IMR-90 (cell line): ENCODE measurements around the gene TMEM145. TPM values are rescaled to one million over a fixed set of nuclear protein-coding genes. Genes with fewer than 3 reads are reported as not detected.

Experiments used
- ATAC-seq: fragments of 200-7000 bp; cut with Tn5 transposase; 2 replicates; pipeline ENCODE4 v1.9.1; 2020; ENCODE audit warnings: low read depth, mild to moderate bottlenecking, moderate library complexity
- BruUV-seq: library from RNA; stranded (reverse); fragments of 400-500 nt; replicated peaks from 2 replicates; lab custom pipeline; 2021; lab: Mats Ljungman, UMichigan
- CTCF ChIA-PET: fragments of 300-600 bp; formaldehyde crosslinking; extraction: SDS; loops from one replicate; lab custom pipeline; 2021; ENCODE audit warnings: antibody characterized with exemption; lab: Yijun Ruan, JAX
- POLR2A ChIA-PET: fragments of 300-600 bp; sonication (Branson Sonifier 250); formaldehyde crosslinking; loops from one replicate; lab custom pipeline; 2022; ENCODE audit warnings: antibody characterized with exemption; ENCODE audit not compliant: unreplicated experiment; lab: Charles Lee
- DNase-seq: peaks from one replicate; pipeline ENCODE4 v3.0.0; 2013
- H2AFZ ChIP-seq: replicated peaks from 2 replicates; pipeline ENCODE3; 2013; ENCODE audit warnings: low read length, mild to moderate bottlenecking; ENCODE audit not compliant: poor library complexity
- H2AK5ac ChIP-seq: 2 replicates; pipeline ENCODE4 v1.6.1; 2013; ENCODE audit warnings: low read depth, low read length, inconsistent platforms
- H2AK9ac ChIP-seq: replicated peaks from 2 replicates; pipeline ENCODE3; 2013; ENCODE audit warnings: mild to moderate bottlenecking, low read depth, low read length, moderate library complexity; ENCODE audit not compliant: poor library complexity
- H2BK120ac ChIP-seq: 2 replicates; pipeline ENCODE4 v1.6.1; 2013; ENCODE audit warnings: low read depth, low read length, inconsistent platforms
- H2BK15ac ChIP-seq: 3 replicates; pipeline ENCODE4 v1.6.1; 2013; ENCODE audit warnings: low read depth, low read length, inconsistent platforms
- H2BK20ac ChIP-seq: 2 replicates; pipeline ENCODE4 v1.6.1; 2013; ENCODE audit warnings: low read depth, mild to moderate bottlenecking, inconsistent platforms, low read length, moderate library complexity
- H2BK5ac ChIP-seq: 2 replicates; pipeline ENCODE4 v1.6.1; 2013; ENCODE audit warnings: mild to moderate bottlenecking, low read depth, low read length, inconsistent platforms; ENCODE audit not compliant: poor library complexity, severe bottlenecking
- H3K14ac ChIP-seq: replicated peaks from 2 replicates; pipeline ENCODE4 v1.6.1; 2013; ENCODE audit warnings: low read depth, low read length, inconsistent platforms
- H3K18ac ChIP-seq: 2 replicates; pipeline ENCODE4 v1.6.1; 2013; ENCODE audit warnings: low read depth, low read length, control low read depth
- H3K23ac ChIP-seq: 2 replicates; pipeline ENCODE4 v1.6.1; 2013; ENCODE audit warnings: low read depth, low read length, inconsistent platforms
- H3K27ac ChIP-seq: 2 replicates; pipeline ENCODE4 v1.5.1; 2013; ENCODE audit warnings: mild to moderate bottlenecking, control low read depth, low read length; ENCODE audit not compliant: insufficient read depth
- H3K27me3 ChIP-seq: 2 replicates; pipeline ENCODE4 v1.6.1; 2013; ENCODE audit warnings: low read length; ENCODE audit not compliant: control insufficient read depth, insufficient read depth
- H3K36me3 ChIP-seq: 2 replicates; pipeline ENCODE4 v1.6.1; 2013; ENCODE audit warnings: low read length, mixed read lengths; ENCODE audit not compliant: control insufficient read depth, insufficient read depth
- H3K4ac ChIP-seq: 2 replicates; pipeline ENCODE4 v1.6.1; 2013; ENCODE audit warnings: low read depth, low read length, inconsistent platforms
- H3K4me1 ChIP-seq: 2 replicates; pipeline ENCODE4 v1.6.1; 2013; ENCODE audit warnings: low read length, mixed read lengths; ENCODE audit not compliant: control insufficient read depth, insufficient read depth
- H3K4me2 ChIP-seq: 2 replicates; pipeline ENCODE4 v1.6.1; 2013; ENCODE audit warnings: low read depth, mild to moderate bottlenecking, control low read depth, low read length, moderate library complexity
- H3K4me3 ChIP-seq: 2 replicates; pipeline ENCODE4 v1.5.1; 2013; ENCODE audit warnings: low read depth, mild to moderate bottlenecking, control low read depth, low read length, moderate library complexity; ENCODE audit not compliant: insufficient read depth
- H3K56ac ChIP-seq: 2 replicates; pipeline ENCODE4 v1.6.1; 2013; ENCODE audit warnings: low read length, inconsistent platforms; ENCODE audit not compliant: insufficient read depth; ENCODE audit errors: extremely low read depth
- H3K79me1 ChIP-seq, 2 experiments: 2 replicates each; pipeline ENCODE4 v1.6.1; 2013; ENCODE audit warnings: low read length in 2 of 2, inconsistent platforms in 1 of 2, low read depth in 1 of 2
- H3K9ac ChIP-seq: 2 replicates; pipeline ENCODE4 v1.6.1; 2013; ENCODE audit warnings: low read depth, low read length, control low read depth
- H3K9me1 ChIP-seq: 2 replicates; pipeline ENCODE4 v1.6.1; 2013; ENCODE audit warnings: low read length, inconsistent platforms; ENCODE audit not compliant: insufficient read depth
- H3K9me3 ChIP-seq: 2 replicates; pipeline ENCODE4 v1.6.1; 2013; ENCODE audit warnings: low read length; ENCODE audit not compliant: control insufficient read depth, insufficient read depth
- H4K20me1 ChIP-seq: 2 replicates; pipeline ENCODE4 v1.6.1; 2013; ENCODE audit warnings: low read length, inconsistent platforms; ENCODE audit not compliant: insufficient read depth
- H4K5ac ChIP-seq: 2 replicates; pipeline ENCODE4 v1.6.1; 2013; ENCODE audit warnings: mild to moderate bottlenecking, low read depth, low read length, control low read depth
- H4K8ac ChIP-seq, 2 experiments: 2 replicates each; pipeline ENCODE4 v1.6.1; 2013; ENCODE audit warnings: low read depth in 2 of 2, low read length in 2 of 2, control low read depth in 1 of 2, inconsistent platforms in 1 of 2
- H4K91ac ChIP-seq: 2 replicates; pipeline ENCODE4 v1.6.1; 2013; ENCODE audit warnings: low read depth, low read length, inconsistent platforms; ENCODE audit not compliant: insufficient read depth
- BHLHE40 ChIP-seq: fragments of 150-350 bp; IDR thresholded peaks from 2 replicates; pipeline ENCODE4 v1.6.1; 2016; ENCODE audit warnings: mild to moderate bottlenecking, low read depth, low read length
- CEBPB ChIP-seq: IDR thresholded peaks from 2 replicates; pipeline ENCODE4 v1.6.1; 2012; ENCODE audit warnings: low read depth, low read length, improper control_type of control experiment
- CHD1 ChIP-seq: IDR thresholded peaks from 2 replicates; pipeline ENCODE4 v1.6.1; 2012; ENCODE audit warnings: low read depth, low read length, improper control_type of control experiment
- FOS ChIP-seq: fragments of 150-350 bp; IDR thresholded peaks from 2 replicates; pipeline ENCODE4 v1.6.1; 2016; ENCODE audit warnings: low read depth, low read length
- MAFK ChIP-seq: IDR thresholded peaks from 2 replicates; pipeline ENCODE4 v1.6.1; 2012; ENCODE audit warnings: low read depth, low read length, improper control_type of control experiment
- MAZ ChIP-seq: IDR thresholded peaks from 2 replicates; pipeline ENCODE4 v1.6.1; 2012; ENCODE audit warnings: low read depth, mild to moderate bottlenecking, low read length, improper control_type of control experiment, moderate library complexity, borderline replicate concordance
- MXI1 ChIP-seq: IDR thresholded peaks from 2 replicates; pipeline ENCODE4 v1.6.1; 2012; ENCODE audit warnings: low read depth, mild to moderate bottlenecking, low read length, moderate library complexity, borderline replicate concordance
- NFE2L2 ChIP-seq: fragments of 150-350 bp; IDR thresholded peaks from 2 replicates; pipeline ENCODE4 v1.6.1; 2016; ENCODE audit warnings: low read depth, mild to moderate bottlenecking, low read length
- POLR2A ChIP-seq: IDR thresholded peaks from 2 replicates; pipeline ENCODE4 v1.6.1; 2012; ENCODE audit warnings: mild to moderate bottlenecking, low read depth, low read length
- RFX5 ChIP-seq: IDR thresholded peaks from 2 replicates; pipeline ENCODE4 v1.8.0; 2012; ENCODE audit warnings: low read depth, mild to moderate bottlenecking, low read length, moderate library complexity
- SMC3 ChIP-seq: fragments of 150-350 bp; IDR thresholded peaks from 2 replicates; pipeline ENCODE4 v1.6.1; 2016; ENCODE audit warnings: low read depth, mild to moderate bottlenecking, antibody characterized with exemption, low read length, moderate library complexity
- WGBS, 2 experiments: methylation state at CpG; one replicate each; pipeline versions ENCODE4 v1.1.5 to v1.1.7; 2013; ENCODE audit warnings: missing lambda C conversion rate in 2 of 2; ENCODE audit not compliant: insufficient read length in 1 of 2; ENCODE audit errors: extremely low coverage in 2 of 2; 5-methylcytosine and 5-hydroxymethylcytosine counted together
- dilution Hi-C: fragments of 300-500 bp; cut with HindIII; formaldehyde crosslinking; loops from one replicate; pipeline ENCODE4 v1.14.3; 2018; ENCODE audit warnings: low sequenced_read_pairs; ENCODE audit not compliant: unreplicated experiment
- in situ Hi-C: fragments of 300-500 bp; cut with MboI; formaldehyde crosslinking; loops from 3 replicates; pipeline ENCODE4 v1.14.3; 2019; ENCODE audit warnings: low sequenced_read_pairs, inconsistent platforms, mixed read lengths
- intact Hi-C: fragments of 100-400 bp; cut with micrococcal nuclease; formaldehyde crosslinking; loops from 2 replicates; pipeline ENCODE4 v1.10.0; 2022
- polyA plus RNA-seq, 3 experiments: library from polyadenylated mRNA; depleted of rRNA; stranded (reverse); fragments of >200 nt; gene quantifications; 2 replicates each; pipeline ENCODE4 v1.2.3, GENCODE V29; 2012; ENCODE audit warnings: low replicate concordance in 1 of 3
- total RNA-seq: library from RNA; depleted of rRNA; stranded (reverse); fragments of >200 nt; gene quantifications from 2 replicates; pipeline ENCODE4 v1.2.3, GENCODE V29; 2012
- TF ChIP-seq, protein P1 (sequence below): conservative IDR thresholded peaks from 2 replicates; pipeline ENCODE4 v1.5.1; 2012; ENCODE audit warnings: mild to moderate bottlenecking, low read depth, low read length, improper control_type of control experiment
- TF ChIP-seq, protein P2 (sequence below): fragments of 150-350 bp; IDR thresholded peaks from 2 replicates; pipeline ENCODE4 v1.6.1; 2016; ENCODE audit warnings: low read depth, mild to moderate bottlenecking, low read length, moderate library complexity, borderline replicate concordance
- TF ChIP-seq, protein P3 (sequence below): fragments of 150-350 bp; IDR thresholded peaks from 2 replicates; pipeline ENCODE4 v1.6.1; 2017; ENCODE audit warnings: mild to moderate bottlenecking, antibody characterized with exemption, low read length, low read depth

The TMEM145 gene
- total and polyA plus RNA-seq, 2 of the 4 experiments (the other 2 are of a cell fraction) = under 0.01 to 0.41 TPM

DNA sequence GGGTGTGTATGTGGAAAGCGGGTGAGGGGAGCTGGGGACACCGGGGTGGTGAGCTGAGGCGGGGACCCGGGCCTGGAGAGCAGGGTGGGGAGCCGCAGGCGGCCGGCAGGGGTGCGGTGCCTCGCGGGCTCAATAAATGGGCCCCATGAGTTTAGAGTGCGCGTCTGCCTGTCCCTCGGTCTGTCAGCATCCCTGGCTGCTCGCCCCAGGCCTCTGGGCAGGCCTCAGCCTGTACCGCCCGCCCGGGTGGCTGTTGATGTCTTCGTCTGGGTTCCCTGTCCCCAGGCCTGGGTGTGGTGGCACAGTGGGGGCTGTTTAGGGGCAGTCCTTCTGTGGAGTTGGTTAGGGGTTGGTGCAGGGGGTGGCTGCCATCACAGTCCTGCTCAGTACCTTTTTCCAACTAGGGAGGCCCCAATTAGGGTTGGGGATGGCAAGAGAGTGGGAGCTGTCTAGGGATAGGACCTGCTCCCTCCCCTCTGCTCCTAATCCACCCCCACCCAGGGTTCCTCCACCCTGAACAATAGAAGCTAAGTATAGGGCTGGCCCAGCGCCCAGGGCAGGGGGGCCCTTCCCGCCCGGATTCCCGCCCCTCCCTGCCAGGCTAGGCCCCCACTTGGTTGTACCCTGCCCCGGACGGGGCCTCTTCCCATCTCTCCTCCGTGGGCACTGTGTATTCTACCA is 31.8 kb upstream of the TMEM145 start:
- Histone ChIP-seq H4K20me1 (peaks cover 44% of the 10 kb centered on the region), H2AK5ac (peak overlapping the region; percentile 97), H2AFZ (peak overlapping the region; percentile 90), H2BK15ac (peak overlapping the region; percentile 26; the same call in 1 of the 3 replicates), H2BK120ac (peak overlapping the region; percentile 88), H3K36me3 (peaks cover 2% of the 10 kb centered on the region; the same call in 1 of the 2 replicates), H3K56ac (peak overlapping the region; percentile 18; the same call in 1 of the 2 replicates), H4K91ac (peak overlapping the region; percentile 70), H3K9me3 (no peaks in the 10 kb centered on the region), H2AK9ac (peak overlapping the region; percentile 99), H3K4me1 (peaks cover 58% of the 10 kb centered on the region), H4K8ac (peak overlapping the region; percentile 15 to 89), H3K23ac (peak overlapping the region; percentile 91), H3K9me1 (peaks cover 16% of the 10 kb centered on the region), H3K18ac (peak overlapping the region; percentile 44), H3K27ac (peak overlapping the region; percentile 93), H3K9ac (peak overlapping the region; percentile 72), H3K79me1 (peaks cover 39 to 76% of the 10 kb centered on the region in 2 experiments), H2BK5ac (peak overlapping the region; percentile 86), H3K14ac (peak overlapping the region; percentile 84), H3K4me2 (peak overlapping the region; percentile 76), H4K5ac (peak overlapping the region; percentile 30), H3K4me3 (peak overlapping the region; percentile 65), H2BK20ac (peak overlapping the region; percentile 74), H3K4ac (peak overlapping the region; percentile 94), H3K27me3 (no peaks in the 10 kb centered on the region)
- intact Hi-C loops (loop anchor here (2.0 kb wide), 1 partner anchor 26 kb away; the partner anchor contains the start of gene ERF), in situ Hi-C loops (no loop called here), dilution Hi-C loops (no loop called here)
- ChIA-PET CTCF (interaction anchor here (1.0 to 3.6 kb wide), 2 partner anchors 35 to 36 kb away, joined by 3 to 29 read pairs; no protein-coding TSS in a partner anchor), POLR2A (no interaction called here)
- DNase-seq (no peak), ATAC-seq (no peak)
- BruUV-seq = no TSS peak
- WGBS, 2 experiments = 0% methylated on average over 3 of the region's 25 CpGs; no CpG with 5 or more reads in 1 of the 2 experiments
- TF ChIP-seq, protein P1, sequence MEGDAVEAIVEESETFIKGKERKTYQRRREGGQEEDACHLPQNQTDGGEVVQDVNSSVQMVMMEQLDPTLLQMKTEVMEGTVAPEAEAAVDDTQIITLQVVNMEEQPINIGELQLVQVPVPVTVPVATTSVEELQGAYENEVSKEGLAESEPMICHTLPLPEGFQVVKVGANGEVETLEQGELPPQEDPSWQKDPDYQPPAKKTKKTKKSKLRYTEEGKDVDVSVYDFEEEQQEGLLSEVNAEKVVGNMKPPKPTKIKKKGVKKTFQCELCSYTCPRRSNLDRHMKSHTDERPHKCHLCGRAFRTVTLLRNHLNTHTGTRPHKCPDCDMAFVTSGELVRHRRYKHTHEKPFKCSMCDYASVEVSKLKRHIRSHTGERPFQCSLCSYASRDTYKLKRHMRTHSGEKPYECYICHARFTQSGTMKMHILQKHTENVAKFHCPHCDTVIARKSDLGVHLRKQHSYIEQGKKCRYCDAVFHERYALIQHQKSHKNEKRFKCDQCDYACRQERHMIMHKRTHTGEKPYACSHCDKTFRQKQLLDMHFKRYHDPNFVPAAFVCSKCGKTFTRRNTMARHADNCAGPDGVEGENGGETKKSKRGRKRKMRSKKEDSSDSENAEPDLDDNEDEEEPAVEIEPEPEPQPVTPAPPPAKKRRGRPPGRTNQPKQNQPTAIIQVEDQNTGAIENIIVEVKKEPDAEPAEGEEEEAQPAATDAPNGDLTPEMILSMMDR = no peak
- TF ChIP-seq CEBPB (no peak), MAFK (no peak), POLR2A (no peak; the same call in 1 of the 2 replicates), RFX5 (no peak), MXI1 (no peak), CHD1 (no peak), NFE2L2 (no peak), SMC3 (no peak), MAZ (no peak), FOS (no peak), BHLHE40 (no peak)
- TF ChIP-seq, protein P2, sequence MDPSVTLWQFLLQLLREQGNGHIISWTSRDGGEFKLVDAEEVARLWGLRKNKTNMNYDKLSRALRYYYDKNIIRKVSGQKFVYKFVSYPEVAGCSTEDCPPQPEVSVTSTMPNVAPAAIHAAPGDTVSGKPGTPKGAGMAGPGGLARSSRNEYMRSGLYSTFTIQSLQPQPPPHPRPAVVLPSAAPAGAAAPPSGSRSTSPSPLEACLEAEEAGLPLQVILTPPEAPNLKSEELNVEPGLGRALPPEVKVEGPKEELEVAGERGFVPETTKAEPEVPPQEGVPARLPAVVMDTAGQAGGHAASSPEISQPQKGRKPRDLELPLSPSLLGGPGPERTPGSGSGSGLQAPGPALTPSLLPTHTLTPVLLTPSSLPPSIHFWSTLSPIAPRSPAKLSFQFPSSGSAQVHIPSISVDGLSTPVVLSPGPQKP = no peak
- TF ChIP-seq, protein P3, sequence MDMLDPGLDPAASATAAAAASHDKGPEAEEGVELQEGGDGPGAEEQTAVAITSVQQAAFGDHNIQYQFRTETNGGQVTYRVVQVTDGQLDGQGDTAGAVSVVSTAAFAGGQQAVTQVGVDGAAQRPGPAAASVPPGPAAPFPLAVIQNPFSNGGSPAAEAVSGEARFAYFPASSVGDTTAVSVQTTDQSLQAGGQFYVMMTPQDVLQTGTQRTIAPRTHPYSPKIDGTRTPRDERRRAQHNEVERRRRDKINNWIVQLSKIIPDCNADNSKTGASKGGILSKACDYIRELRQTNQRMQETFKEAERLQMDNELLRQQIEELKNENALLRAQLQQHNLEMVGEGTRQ = no peak
